Muscle layer of duodenum (tissue), 2 donors: ENCODE results near the gene REEP1.

Experiments
- H3K27ac ChIP-seq: one replicate; pipeline ENCODE4 v1.7.0; 2013; ENCODE audit warnings: mild to moderate bottlenecking, low read length
- H3K27me3 ChIP-seq: one replicate; pipeline ENCODE4 v1.7.0; 2013; ENCODE audit warnings: low read depth, mild to moderate bottlenecking, control low read depth, low read length
- H3K36me3 ChIP-seq, 2 donors: one replicate each; pipeline ENCODE4 v1.7.0; 2013; ENCODE audit warnings: low read length in 2 of 2, control low read depth in 1 of 2, mild to moderate bottlenecking in 1 of 2; ENCODE audit not compliant: insufficient read depth in 2 of 2, control insufficient read depth in 1 of 2
- H3K4me1 ChIP-seq, 2 donors: one replicate each; pipeline ENCODE4 v1.7.0; 2013; ENCODE audit warnings: low read length in 2 of 2, mild to moderate bottlenecking in 2 of 2, control low read depth in 1 of 2, moderate library complexity in 1 of 2; ENCODE audit not compliant: insufficient read depth in 2 of 2, control insufficient read depth in 1 of 2
- H3K4me3 ChIP-seq, 2 donors: one replicate each; pipeline ENCODE4 v1.7.0; 2013; ENCODE audit warnings: low read length in 2 of 2, low read depth in 1 of 2, mild to moderate bottlenecking in 1 of 2
- H3K9me3 ChIP-seq, 2 donors: one replicate each; pipeline ENCODE4 v1.7.0; 2013; ENCODE audit warnings: low read length in 2 of 2, control low read depth in 1 of 2, mild to moderate bottlenecking in 1 of 2; ENCODE audit not compliant: control insufficient read depth in 1 of 2
- donor health status: healthy.

Gene REEP1

GRCh38 chr2:86240251-86240650 lies 97.2 kb downstream of the REEP1 start:
- H3K4me1 ChIP-seq: peaks cover 0 to 23% of the 10 kb centered on the region in 2 donors
- H3K27me3 ChIP-seq: no peaks in the 10 kb centered on the region
- H3K27ac ChIP-seq: no peak overlapping the region
- no peaks in the 10 kb centered on the region for H3K9me3 ChIP-seq
- H3K36me3 ChIP-seq: no peaks in the 10 kb centered on the region
- no peak overlapping the region for H3K4me3 ChIP-seq

- no peak overlapping the region for H3K4me3 ChIP-seq
Measured at GRCh38 chr2:86239745-86240144, 97.7 kb downstream of the REEP1 start.

GRCh38 chr2:86239326-86239725 lies 98.1 kb downstream of the REEP1 start:
- no peaks in the 10 kb centered on the region for H3K9me3 ChIP-seq
- H3K4me3 ChIP-seq: no peak overlapping the region
- H3K36me3 ChIP-seq: no peaks in the 10 kb centered on the region
- H3K27me3 ChIP-seq: no peaks in the 10 kb centered on the region
- no peak overlapping the region for H3K27ac ChIP-seq
- H3K4me1 ChIP-seq: peaks cover 0 to 23% of the 10 kb centered on the region in 2 donors

More at GRCh38 chr2:86239745-86240144, 97.7 kb downstream of the REEP1 start:
- Histone ChIP-seq H3K4me1 (peaks cover 0 to 23% of the 10 kb centered on the region in 2 donors), H3K27ac (no peak overlapping the region), H3K36me3 (no peaks in the 10 kb centered on the region), H3K27me3 (no peaks in the 10 kb centered on the region), H3K9me3 (no peaks in the 10 kb centered on the region)

GRCh38 chr2:86238354-86238753 lies 99.1 kb downstream of the REEP1 start:
- Histone ChIP-seq H3K27ac (no peak overlapping the region), H3K4me3 (no peak overlapping the region), H3K9me3 (no peaks in the 10 kb centered on the region), H3K4me1 (peaks cover 0 to 22% of the 10 kb centered on the region in 2 donors), H3K36me3 (no peaks in the 10 kb centered on the region), H3K27me3 (no peaks in the 10 kb centered on the region)

- no peaks in the 10 kb centered on the region for H3K36me3 ChIP-seq
- no peaks in the 10 kb centered on the region for H3K27me3 ChIP-seq
Measured at GRCh38 chr2:86237172-86237571, 100.3 kb downstream of the REEP1 start.

GRCh38 chr2:86235196-86235980 lies 102.0 kb downstream of the REEP1 start:
- Histone ChIP-seq H3K36me3 (no peaks in the 10 kb centered on the region), H3K27ac (peak overlapping the region; percentile 17), H3K27me3 (no peaks in the 10 kb centered on the region), H3K9me3 (no peaks in the 10 kb centered on the region), H3K4me1 (peaks cover 0 to 15% of the 10 kb centered on the region in 2 donors), H3K4me3 (no peak overlapping the region)

More at GRCh38 chr2:86237172-86237571, 100.3 kb downstream of the REEP1 start:
- H3K27ac ChIP-seq: no peak overlapping the region
- peaks cover 0 to 18% of the 10 kb centered on the region in 2 donors for H3K4me1 ChIP-seq
- no peak overlapping the region for H3K4me3 ChIP-seq
- H3K9me3 ChIP-seq: no peaks in the 10 kb centered on the region

GRCh38 chr2:86234563-86235131 lies 102.8 kb downstream of the REEP1 start:
- Histone ChIP-seq H3K9me3 (no peaks in the 10 kb centered on the region), H3K36me3 (no peaks in the 10 kb centered on the region), H3K4me3 (no peak overlapping the region), H3K27ac (peak overlapping the region; percentile 37), H3K4me1 (peaks cover 0 to 15% of the 10 kb centered on the region in 2 donors), H3K27me3 (no peaks in the 10 kb centered on the region)

- Histone ChIP-seq H3K27me3 (no peaks in the 10 kb centered on the region), H3K4me1 (peaks cover 0 to 15% of the 10 kb centered on the region in 2 donors), H3K9me3 (no peaks in the 10 kb centered on the region), H3K4me3 (no peak overlapping the region), H3K27ac (no peak overlapping the region), H3K36me3 (no peaks in the 10 kb centered on the region)
Measured at GRCh38 chr2:86233436-86233835, 104.0 kb downstream of the REEP1 start.

- Histone ChIP-seq H3K4me1 (peaks cover 0 to 12% of the 10 kb centered on the region in 2 donors), H3K27me3 (no peaks in the 10 kb centered on the region), H3K9me3 (no peaks in the 10 kb centered on the region), H3K27ac (no peak overlapping the region), H3K36me3 (no peaks in the 10 kb centered on the region), H3K4me3 (no peak overlapping the region)
Measured at GRCh38 chr2:86232910-86233309, 104.5 kb downstream of the REEP1 start.

GRCh38 chr2:86232373-86232784 lies 105.0 kb downstream of the REEP1 start:
- Histone ChIP-seq H3K9me3 (no peaks in the 10 kb centered on the region), H3K27ac (no peak overlapping the region), H3K27me3 (no peaks in the 10 kb centered on the region), H3K4me3 (no peak overlapping the region), H3K36me3 (no peaks in the 10 kb centered on the region), H3K4me1 (peaks cover 0 to 12% of the 10 kb centered on the region in 2 donors)

- Histone ChIP-seq H3K27ac (no peak overlapping the region), H3K4me3 (no peak overlapping the region), H3K9me3 (no peaks in the 10 kb centered on the region), H3K27me3 (no peaks in the 10 kb centered on the region), H3K4me1 (peaks cover 0 to 12% of the 10 kb centered on the region in 2 donors), H3K36me3 (no peaks in the 10 kb centered on the region)
Measured at GRCh38 chr2:86231680-86232372, 105.6 kb downstream of the REEP1 start.
